ENCODE data around the gene ZSCAN26.

- TF ChIP-seq SIN3A (conservative IDR thresholded peaks at IDR 0.05 in 1 of 2, IDR thresholded peaks at IDR 0.05 in 1 of 2; ENCODE audit: low read depth in 1 of 2, low read length in 2 of 2) (no peak), TEAD4 (IDR thresholded peaks at IDR 0.05; ENCODE audit: low read depth, low read length) (no peak), HDAC6 (IDR thresholded peaks at IDR 0.05; ENCODE audit: low read depth, low read length) (no peak), TAF1 (IDR thresholded peaks at IDR 0.05; ENCODE audit: low read depth, low read length) (no peak), NRF1 (IDR thresholded peaks at IDR 0.05; ENCODE audit: low read depth, low read length) (no peak), MAX (IDR thresholded peaks at IDR 0.05) (no peak), SUZ12 (IDR thresholded peaks at IDR 0.05; ENCODE audit: low read length) (no peak), POLR2AphosphoS5 (IDR thresholded peaks at IDR 0.05; ENCODE audit: low read depth, low read length) (no peak), CTCF (IDR thresholded peaks at IDR 0.05; ENCODE audit: control extremely low read depth in 1 of 3, insufficient read depth in 1 of 3, low read depth in 1 of 3, low read length in 3 of 3) (no peak), POLR2A (IDR thresholded peaks at IDR 0.05; ENCODE audit: control extremely low read depth in 1 of 2, low read depth in 2 of 2, low read length in 2 of 2) (no peak), CEBPB (IDR thresholded peaks at IDR 0.05; ENCODE audit: low read depth, low read length) (no peak), EGR1 (IDR thresholded peaks at IDR 0.05; ENCODE audit: borderline replicate concordance, low read depth, low read length) (no peak), EZH2 (IDR thresholded peaks at IDR 0.05; ENCODE audit: low read depth, low read length, severe bottlenecking) (no peak), PHF8 (conservative IDR thresholded peaks at IDR 0.05; ENCODE audit: low read depth, low read length) (no peak)
Observed at GRCh38 chr6:28322661-28323060, 55.7 kb downstream of the ZSCAN26 start.
